HG03060 (cell line): Measurements from ENCODE around the gene AGPAT4.
"Not testable (repeated sequence)": the region's sequence is repeated elsewhere in the genome, so short reads cannot be mapped to it uniquely, and the experiment has no call there.

Source experiments
- ATAC-seq: cut with Tn5 transposase; IDR thresholded peaks from one replicate; pipeline ENCODE4 v1.9.1; 2021; ENCODE audit warnings: low read depth, moderate number of reproducible peaks; ENCODE audit not compliant: unreplicated experiment

Gene AGPAT4

GRCh38 chr6:161273752-161274487 lies at the start of gene AGPAT4:
Gene AGPAT4, minus strand, starts transcription at chr6:161274061. Its CDS starts 41,848 bp downstream, at chr6:161232213.
- ATAC-seq: peak; percentile 99

DNA sequence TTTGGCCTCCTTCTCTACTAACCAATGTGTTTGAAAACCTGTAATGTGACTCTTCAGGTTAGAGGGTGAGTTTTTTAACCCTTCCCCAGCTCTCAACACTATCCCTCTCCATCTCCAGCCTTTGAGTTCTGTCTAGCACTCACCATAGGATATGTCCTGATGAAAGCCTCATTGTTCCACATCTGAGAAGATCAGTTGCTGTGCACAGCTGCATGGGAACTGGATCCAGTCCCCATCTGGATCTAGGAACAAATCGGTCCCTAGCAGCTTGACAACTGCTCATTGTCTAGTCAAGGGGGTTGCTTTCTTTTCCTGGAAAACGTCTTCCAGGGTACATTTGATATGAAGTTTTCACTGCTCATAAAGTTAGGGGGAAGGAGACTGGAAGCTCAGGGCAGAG lies 45.4 kb upstream of the AGPAT4 start:
- ATAC-seq: no peak

DNA sequence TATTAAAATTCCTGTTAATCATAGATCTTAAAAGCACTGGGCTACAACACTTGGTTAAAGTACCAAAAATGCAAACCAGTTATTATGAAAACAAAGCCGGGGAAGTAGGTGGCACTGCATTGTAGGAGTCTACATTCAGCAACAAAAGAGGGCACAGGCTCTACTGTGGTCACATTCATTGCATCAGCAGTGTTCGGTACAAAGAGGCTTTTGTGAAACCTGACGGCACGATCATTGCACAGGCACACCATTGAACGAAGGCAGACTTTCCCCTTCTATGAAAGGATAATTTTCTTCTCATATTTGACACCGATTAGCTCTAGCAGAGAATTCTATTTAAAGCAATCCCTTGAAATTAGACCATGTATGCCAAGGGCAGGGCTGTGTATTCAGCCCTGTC lies 44.6 kb upstream of the AGPAT4 start:
- no peak for ATAC-seq

DNA sequence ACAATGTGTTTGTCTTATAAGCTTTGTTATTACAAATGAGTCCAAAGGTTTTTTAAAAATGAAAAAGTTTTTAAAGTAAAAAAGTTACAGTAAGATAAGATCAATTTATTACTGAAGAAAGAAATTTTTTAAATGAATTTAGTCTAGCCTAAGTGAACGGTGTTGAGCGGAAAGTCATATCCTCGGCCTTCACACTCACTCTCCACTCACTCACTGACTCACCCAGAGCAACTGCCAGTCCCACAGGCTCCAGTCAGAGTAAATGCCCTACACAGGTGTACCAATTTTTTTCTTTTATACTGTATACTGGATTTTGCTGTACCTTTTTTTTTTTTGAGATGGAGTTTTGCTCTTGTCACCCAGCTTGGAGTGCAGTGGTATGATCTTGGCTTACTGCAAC lies 42.7 kb upstream of the AGPAT4 start:
- no peak for ATAC-seq

DNA sequence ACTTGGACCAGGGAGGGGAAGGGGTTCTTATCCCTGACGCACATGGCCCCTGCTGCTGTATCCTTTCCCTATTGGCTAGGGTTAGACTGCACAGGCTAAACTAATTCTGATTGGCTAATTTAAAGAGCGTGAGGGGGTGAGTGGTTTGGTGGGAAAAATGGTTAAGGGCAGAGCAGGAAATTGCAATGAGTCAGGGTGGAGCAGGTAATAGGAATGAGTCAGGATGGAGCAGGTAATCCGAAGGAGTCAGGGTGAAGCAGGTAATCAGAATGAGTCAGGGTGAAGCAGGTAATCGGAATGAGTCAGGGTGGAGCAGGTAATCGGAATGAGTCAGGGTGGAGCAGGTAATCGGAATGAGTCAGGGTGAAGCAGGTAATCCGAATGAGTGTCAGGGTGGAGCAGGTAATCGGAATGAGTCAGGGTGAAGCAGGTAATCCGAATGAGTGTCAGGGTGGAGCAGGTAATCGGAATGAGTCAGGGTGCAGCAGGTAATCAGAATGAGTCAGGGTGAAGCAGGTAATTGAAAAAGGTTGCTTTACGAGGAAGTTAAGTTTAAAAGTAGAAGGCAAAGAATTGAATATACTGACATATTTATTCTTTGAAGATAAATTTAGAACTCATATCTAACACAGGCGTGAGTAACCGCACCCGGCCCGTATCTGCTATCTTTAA lies 41.5 kb upstream of the AGPAT4 start:
- ATAC-seq: not testable (repeated sequence)

GRCh38 chr6:161314541-161315245 lies 40.8 kb upstream of the AGPAT4 start:
- ATAC-seq: not testable (repeated sequence)

GRCh38 chr6:161313940-161314509 lies 40.2 kb upstream of the AGPAT4 start:
- no peak for ATAC-seq

GRCh38 chr6:161313475-161313874 lies 39.6 kb upstream of the AGPAT4 start:
- ATAC-seq: not testable (repeated sequence)

DNA sequence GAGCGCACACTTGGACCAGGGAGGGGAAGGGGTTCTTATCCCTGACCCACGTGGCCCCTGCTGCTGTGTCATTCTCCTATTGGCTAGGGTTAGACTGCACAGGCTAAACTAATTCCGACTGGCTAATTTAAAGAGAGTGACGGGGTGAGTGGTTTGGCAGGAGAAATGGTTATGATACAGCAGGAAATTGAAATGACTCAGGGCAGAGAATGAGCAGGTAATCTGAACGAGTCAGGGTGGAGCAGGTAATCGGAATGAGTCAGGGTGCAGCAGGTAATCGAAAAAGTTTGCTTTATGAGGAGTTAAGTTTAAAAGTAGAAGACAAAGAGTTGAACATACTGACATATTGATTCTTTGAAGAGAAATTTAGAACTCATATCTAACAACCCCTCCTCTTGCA lies 35.9 kb upstream of the AGPAT4 start:
- not testable (repeated sequence) for ATAC-seq

DNA sequence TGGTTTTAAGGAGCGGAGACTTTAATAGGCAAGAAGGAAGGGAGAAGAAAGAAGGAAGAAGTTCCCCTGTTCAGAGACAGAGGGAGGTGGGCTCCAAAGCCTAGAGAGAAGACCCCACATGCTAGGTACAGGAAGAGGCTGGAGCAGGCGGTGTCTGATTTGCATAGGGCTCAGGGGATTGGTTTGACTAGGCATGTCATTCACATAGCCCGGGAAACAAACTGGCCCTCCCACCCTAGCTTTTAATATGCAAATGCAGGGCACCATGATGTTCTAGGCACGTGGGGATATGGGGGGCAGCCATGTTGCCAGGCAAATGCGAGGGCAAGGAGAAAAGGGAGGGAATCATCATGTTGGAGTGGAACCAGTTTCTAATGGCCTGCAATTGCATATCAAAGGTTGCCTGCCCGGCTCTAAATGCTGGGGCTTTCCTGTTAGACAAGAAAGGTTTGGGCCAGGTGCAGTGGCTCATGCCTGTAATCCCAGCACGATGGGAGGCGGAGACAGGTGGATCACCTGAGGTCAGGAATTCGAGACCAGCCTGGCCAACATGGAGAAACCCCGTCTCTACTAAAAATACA lies 34.3 kb upstream of the AGPAT4 start:
- no peak for ATAC-seq

DNA sequence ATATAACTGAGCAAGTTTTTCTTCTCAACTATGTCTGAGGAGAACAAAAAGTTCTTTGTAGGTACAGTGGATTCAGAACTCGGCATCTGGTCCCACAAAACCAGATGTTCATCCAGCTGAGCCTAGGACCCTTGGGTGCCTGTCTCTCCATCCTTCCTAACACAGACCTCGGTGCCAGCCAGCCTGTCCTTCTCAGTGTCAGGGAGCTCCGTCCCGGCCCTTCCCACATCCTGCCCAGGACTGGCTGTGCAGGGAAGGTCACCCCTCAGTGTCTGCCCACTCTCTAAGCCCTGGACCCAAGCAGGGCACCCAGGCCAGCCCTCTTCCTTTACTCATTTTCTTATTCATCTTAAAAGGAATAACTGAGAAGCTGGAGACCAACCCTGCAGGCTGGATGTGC lies 32.0 kb upstream of the AGPAT4 start:
- no peak for ATAC-seq

DNA sequence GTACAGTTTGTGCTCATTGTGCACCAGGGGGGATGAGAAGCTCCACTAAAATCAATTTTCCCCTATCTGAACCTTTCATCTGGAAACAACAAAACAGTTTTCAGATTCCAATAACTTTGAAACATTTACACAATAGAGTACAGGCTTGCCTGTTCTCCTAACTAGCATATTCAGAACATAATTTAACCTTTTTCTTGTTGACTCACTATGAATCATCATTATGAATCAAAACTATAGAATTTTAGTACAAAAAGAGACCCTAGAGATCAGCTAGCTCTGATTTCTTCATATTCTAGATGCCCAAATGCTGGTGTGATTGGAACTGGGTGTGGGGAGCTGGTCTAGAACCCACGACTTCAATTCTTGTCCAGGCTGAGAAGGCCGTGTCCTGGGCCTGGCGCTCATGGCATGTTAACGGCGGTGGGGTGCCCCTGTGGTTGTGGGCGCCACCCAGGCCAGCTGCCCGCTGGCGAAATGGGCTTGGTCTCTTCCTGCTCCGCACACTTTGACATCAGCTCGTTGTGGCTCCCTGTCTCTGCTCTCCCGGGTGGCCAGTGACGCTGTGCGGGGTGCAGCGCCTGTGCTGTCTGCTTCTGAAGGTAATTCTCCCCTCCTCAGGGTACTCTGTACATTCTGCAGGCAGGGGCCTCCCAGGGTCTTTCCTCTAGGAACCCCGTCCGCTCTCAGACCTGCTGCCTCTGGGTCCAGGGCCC lies 29.9 kb upstream of the AGPAT4 start:
- no peak for ATAC-seq

- ATAC-seq: no peak
Observed at GRCh38 chr6:161302949-161303348, 29.1 kb upstream of the AGPAT4 start.

GRCh38 chr6:161301338-161301737 lies 27.5 kb upstream of the AGPAT4 start:
- ATAC-seq: no peak

GRCh38 chr6:161300823-161301222 lies 27.0 kb upstream of the AGPAT4 start:
- no peak for ATAC-seq

- ATAC-seq: no peak
Observed at GRCh38 chr6:161299726-161300125, 25.9 kb upstream of the AGPAT4 start.

DNA sequence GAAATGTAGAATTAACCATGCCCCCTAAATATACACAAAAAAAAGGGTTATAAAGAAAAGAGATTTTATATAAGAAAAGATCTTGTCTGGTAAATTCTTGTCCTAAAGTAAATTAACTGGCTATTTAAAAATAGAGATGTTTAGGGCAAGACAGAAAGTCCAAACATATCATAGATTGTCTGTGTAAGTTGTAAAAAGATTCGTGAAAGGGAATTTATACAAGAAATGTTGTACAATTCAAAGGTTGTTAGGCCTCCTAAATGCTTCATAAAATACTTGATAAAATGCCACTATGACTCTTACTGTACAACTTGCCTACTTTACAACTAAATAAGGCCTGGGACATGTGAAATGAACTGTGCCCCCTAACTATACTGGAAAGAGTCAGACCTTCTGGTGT lies 21.9 kb upstream of the AGPAT4 start:
- ATAC-seq: no peak

GRCh38 chr6:161292650-161293281 lies 18.9 kb upstream of the AGPAT4 start:
- ATAC-seq: no peak

DNA sequence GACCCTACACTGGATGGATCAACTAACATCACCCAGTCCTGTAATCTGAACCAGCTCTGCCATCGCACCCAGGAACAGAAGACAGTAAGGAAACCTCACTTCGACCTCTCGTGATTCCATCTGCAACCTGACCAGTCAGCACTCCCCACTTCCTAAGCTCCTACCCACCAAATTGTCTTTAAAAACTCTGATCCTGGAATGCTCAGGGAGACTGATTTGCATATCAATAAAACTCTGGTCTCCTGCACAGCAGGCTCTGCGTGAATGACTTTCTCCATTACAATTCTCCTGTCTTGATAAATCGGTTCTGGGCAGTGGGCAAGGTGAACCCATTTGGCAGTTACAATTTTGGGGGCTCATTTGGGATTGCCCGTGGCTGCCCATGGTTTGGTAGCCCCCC lies 18.3 kb upstream of the AGPAT4 start:
- ATAC-seq: no peak

DNA sequence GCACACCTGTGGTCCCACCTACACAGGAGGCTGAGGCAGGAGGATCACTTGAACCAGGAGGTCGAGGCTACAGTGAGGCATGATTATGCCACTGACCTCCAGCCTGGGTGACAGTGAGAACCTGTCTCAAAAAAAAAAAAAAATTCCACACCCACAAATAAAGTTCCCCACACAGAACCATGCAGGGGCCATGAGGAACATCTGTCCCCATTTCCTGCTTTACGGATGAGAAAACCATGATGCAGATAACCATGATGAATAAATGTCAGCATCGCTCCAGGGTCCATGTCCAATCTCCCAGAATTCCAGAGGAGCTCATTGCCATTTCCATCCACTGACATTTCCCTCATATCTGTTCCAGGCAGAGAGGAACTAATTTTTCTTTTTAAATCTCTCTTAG lies 16.9 kb upstream of the AGPAT4 start:
- no peak for ATAC-seq
